Stimulated activated naive CD8-positive, alpha-beta T cell treated with anti-CD3 and anti-CD28 coated beads, Interleukin-15, Interleukin-2, amounts not matched to agents 100 ng/mL and 50 ng/mL, for 24 hours (primary cell): ENCODE measurements around the gene RFC2.
A peak's percentile ranks its signal among the peaks of the same experiment; 100 is the strongest.
"Not testable (repeated sequence)": the region's sequence is repeated elsewhere in the genome, so short reads cannot be mapped to it uniquely, and the experiment has no call there.

Experiments used
- H3K27ac Mint-ChIP-seq: one replicate; pipeline ENCODE4 v1.8.0; 2021; ENCODE audit warnings: mild to moderate bottlenecking, mixed read lengths
- H3K27me3 Mint-ChIP-seq: one replicate; pipeline ENCODE4 v1.8.0; 2021; ENCODE audit warnings: mixed read lengths
- H3K36me3 Mint-ChIP-seq: one replicate; pipeline ENCODE4 v1.8.0; 2021; ENCODE audit warnings: low read depth, mixed read lengths
- H3K4me1 Mint-ChIP-seq: one replicate; pipeline ENCODE4 v1.8.0; 2021; ENCODE audit warnings: low read depth, mixed read lengths
- H3K4me3 Mint-ChIP-seq: one replicate; pipeline ENCODE4 v1.8.0; 2021; ENCODE audit warnings: mild to moderate bottlenecking, mixed read lengths
- H3K9me3 Mint-ChIP-seq: one replicate; pipeline ENCODE4 v1.8.0; 2021; ENCODE audit warnings: mixed read lengths

RFC2 gene

DNA sequence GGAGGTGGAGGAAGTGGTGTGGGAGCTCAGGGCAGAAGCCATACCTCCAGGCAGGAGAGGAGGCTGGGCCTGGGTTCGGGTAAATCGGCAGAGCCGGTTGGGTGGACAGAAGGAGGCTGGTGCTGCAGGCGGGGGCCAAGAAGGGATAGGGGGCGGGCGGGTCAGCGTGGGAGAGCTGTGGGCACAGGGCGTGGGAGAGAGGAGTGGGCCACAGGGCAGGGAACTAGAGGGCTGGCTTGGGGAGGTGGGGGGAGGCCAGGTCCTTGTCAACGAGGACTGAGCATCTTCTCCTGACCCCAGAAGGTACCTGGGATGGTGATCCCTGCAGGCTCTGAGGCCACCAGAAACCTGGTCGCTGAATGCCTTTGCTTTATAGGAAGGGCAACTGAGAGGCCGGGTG is 32.5 kb downstream of the RFC2 start:
- no peaks in the 10 kb centered on the region for H3K27me3 Mint-ChIP-seq
- peaks cover 20% of the 10 kb centered on the region for H3K36me3 Mint-ChIP-seq
- no peak overlapping the region for H3K27ac Mint-ChIP-seq
- no peaks in the 10 kb centered on the region for H3K9me3 Mint-ChIP-seq
- peaks cover 20% of the 10 kb centered on the region for H3K4me1 Mint-ChIP-seq
- no peak overlapping the region for H3K4me3 Mint-ChIP-seq

GRCh38 chr7:74220229-74220628 is 34.0 kb downstream of the RFC2 start:
- Mint-ChIP-seq H3K36me3 (peaks cover 15% of the 10 kb centered on the region), H3K27me3 (no peaks in the 10 kb centered on the region), H3K4me1 (peaks cover 29% of the 10 kb centered on the region), H3K27ac (no peak overlapping the region), H3K9me3 (no peaks in the 10 kb centered on the region), H3K4me3 (no peak overlapping the region)

DNA sequence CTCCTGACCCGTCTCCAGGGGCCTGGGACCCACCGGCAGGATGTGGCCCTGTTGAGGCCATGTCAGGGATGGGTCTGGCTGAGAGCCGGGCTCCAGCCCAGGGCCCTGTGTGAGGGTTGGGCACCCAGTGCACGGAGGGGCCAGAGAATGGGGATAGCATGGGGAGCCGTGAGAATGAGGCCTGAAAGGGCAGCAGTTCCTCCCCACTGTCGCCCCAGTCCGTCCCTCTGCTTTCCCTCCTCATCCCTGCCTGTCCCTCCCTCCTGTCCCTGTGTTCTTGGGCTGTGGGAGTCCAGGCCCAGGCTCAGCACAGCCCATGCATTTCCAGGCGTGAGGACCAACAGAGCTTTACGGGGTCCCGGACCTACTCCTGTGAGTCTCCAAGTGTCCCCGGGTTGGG is 34.8 kb downstream of the RFC2 start:
- H3K36me3 Mint-ChIP-seq = peaks cover 13% of the 10 kb centered on the region
- H3K4me1 Mint-ChIP-seq = peaks cover 33% of the 10 kb centered on the region
- no peak overlapping the region for H3K27ac Mint-ChIP-seq
- H3K27me3 Mint-ChIP-seq = no peaks in the 10 kb centered on the region
- H3K4me3 Mint-ChIP-seq = no peak overlapping the region
- H3K9me3 Mint-ChIP-seq = no peaks in the 10 kb centered on the region

GRCh38 chr7:74218343-74218698 is 35.9 kb downstream of the RFC2 start:
- Mint-ChIP-seq H3K4me1 (peaks cover 33% of the 10 kb centered on the region), H3K27ac (peak overlapping the region; percentile 16), H3K9me3 (no peaks in the 10 kb centered on the region), H3K27me3 (no peaks in the 10 kb centered on the region), H3K4me3 (no peak overlapping the region), H3K36me3 (peaks cover 10% of the 10 kb centered on the region)

GRCh38 chr7:74217455-74218342 is 36.5 kb downstream of the RFC2 start:
- peak overlapping the region; percentile 72 for H3K27ac Mint-ChIP-seq
- H3K4me1 Mint-ChIP-seq = peaks cover 33% of the 10 kb centered on the region

GRCh38 chr7:74216361-74216761 is 37.8 kb downstream of the RFC2 start:
- H3K27me3 Mint-ChIP-seq = no peaks in the 10 kb centered on the region
- peaks cover 36% of the 10 kb centered on the region for H3K4me1 Mint-ChIP-seq
- no peak overlapping the region for H3K4me3 Mint-ChIP-seq
- H3K9me3 Mint-ChIP-seq = no peaks in the 10 kb centered on the region
- peaks cover 10% of the 10 kb centered on the region for H3K36me3 Mint-ChIP-seq
- H3K27ac Mint-ChIP-seq = peak overlapping the region; percentile 58

More at GRCh38 chr7:74217455-74218342, 36.5 kb downstream of the RFC2 start:
- Mint-ChIP-seq H3K9me3 (no peaks in the 10 kb centered on the region), H3K27me3 (no peaks in the 10 kb centered on the region), H3K4me3 (peak overlapping the region; percentile 20), H3K36me3 (peaks cover 10% of the 10 kb centered on the region)

GRCh38 chr7:74215921-74216320 is 38.3 kb downstream of the RFC2 start:
- Mint-ChIP-seq H3K4me1 (peaks cover 36% of the 10 kb centered on the region), H3K27ac (no peak overlapping the region), H3K4me3 (no peak overlapping the region), H3K36me3 (peaks cover 10% of the 10 kb centered on the region), H3K9me3 (no peaks in the 10 kb centered on the region), H3K27me3 (no peaks in the 10 kb centered on the region)

- no peaks in the 10 kb centered on the region for H3K9me3 Mint-ChIP-seq
- H3K4me3 Mint-ChIP-seq = no peak overlapping the region
- peaks cover 36% of the 10 kb centered on the region for H3K4me1 Mint-ChIP-seq
- peaks cover 10% of the 10 kb centered on the region for H3K36me3 Mint-ChIP-seq
- no peaks in the 10 kb centered on the region for H3K27me3 Mint-ChIP-seq
- H3K27ac Mint-ChIP-seq = no peak overlapping the region
These were observed 39.2 kb downstream of the RFC2 start for GRCh38 chr7:74214816-74215630.

DNA sequence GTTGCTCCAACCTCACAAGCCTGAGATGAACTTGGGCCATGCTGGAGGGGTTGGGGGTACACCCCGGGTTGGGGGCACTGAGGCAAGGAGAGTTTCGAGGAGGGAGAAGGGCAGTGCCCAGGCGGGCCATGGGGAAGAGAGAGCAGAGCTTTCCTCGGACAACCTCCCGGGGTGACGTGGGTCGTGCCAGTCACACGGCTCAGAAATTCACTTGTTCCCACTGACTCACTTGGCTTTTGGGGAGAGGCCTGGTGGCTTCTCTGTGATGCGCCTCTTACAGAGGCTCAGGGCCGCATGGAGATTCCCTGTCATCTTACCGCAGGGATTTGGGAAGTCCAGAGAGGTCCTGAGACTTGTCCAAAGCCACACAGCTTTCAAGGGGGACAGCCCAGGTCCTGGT is 41.5 kb downstream of the RFC2 start:
- Mint-ChIP-seq H3K27me3 (peaks cover 3% of the 10 kb centered on the region), H3K27ac (no peak overlapping the region), H3K4me1 (peaks cover 42% of the 10 kb centered on the region), H3K4me3 (peak overlapping the region; percentile 21), H3K36me3 (peaks cover 3% of the 10 kb centered on the region), H3K9me3 (no peaks in the 10 kb centered on the region)

DNA sequence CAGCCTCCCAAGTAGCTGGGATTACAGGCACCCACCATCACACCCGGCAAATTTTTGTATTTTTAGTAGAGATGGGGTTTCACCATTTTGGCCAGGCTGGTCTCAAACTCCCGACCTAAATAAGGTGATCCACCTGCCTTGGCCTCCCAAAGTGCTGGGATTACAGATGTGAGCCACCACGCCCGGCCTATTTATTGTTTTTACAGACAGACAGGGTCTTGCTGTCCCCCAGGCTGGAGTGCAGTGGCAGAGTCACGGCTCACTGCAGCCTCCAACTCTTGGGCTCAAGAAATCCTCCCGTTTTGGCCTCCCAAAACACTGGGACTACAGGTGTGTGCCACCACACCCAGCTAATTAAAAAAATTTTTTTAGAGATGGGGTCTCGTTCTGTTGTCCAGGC is 46.0 kb downstream of the RFC2 start:
- H3K36me3 Mint-ChIP-seq, H3K27ac Mint-ChIP-seq, H3K27me3 Mint-ChIP-seq, H3K9me3 Mint-ChIP-seq, H3K4me3 Mint-ChIP-seq: not testable (repeated sequence)
- H3K4me1 Mint-ChIP-seq = peaks cover 32% of the 10 kb centered on the region

GRCh38 chr7:74207586-74207985 is 46.6 kb downstream of the RFC2 start:
- Mint-ChIP-seq H3K4me3 (no peak overlapping the region), H3K27me3 (peaks cover 3% of the 10 kb centered on the region), H3K4me1 (peaks cover 38% of the 10 kb centered on the region), H3K9me3 (no peaks in the 10 kb centered on the region), H3K27ac (no peak overlapping the region), H3K36me3 (peaks cover 3% of the 10 kb centered on the region)

DNA sequence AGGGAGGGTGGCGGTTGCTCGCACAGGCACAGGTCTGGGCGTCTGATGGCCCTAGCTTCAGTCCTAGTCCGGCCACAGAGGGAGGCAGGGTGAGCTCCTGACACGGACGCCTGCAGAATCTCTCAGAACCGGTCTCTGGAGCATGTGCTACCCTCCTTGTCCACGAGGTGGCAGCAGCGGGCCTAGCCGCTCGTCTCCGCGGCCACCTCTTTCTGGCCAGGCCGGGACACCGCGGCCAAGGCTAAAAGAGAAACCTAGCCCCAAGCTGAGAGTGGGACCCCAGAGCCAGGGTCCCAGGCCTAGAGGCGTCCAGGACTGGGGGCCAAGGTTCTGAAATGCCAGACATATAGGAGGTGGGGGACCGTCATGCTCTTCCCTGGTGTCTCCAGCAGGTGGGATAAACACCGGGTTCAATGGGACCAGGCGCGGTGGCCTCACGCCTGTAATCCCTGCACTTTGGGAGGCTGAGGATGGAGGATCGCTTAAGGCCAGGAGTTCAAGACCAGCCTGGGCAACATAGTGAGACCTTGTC is 47.5 kb downstream of the RFC2 start:
- Mint-ChIP-seq H3K36me3 (peaks cover 4% of the 10 kb centered on the region), H3K27me3 (peaks cover 3% of the 10 kb centered on the region), H3K4me1 (peaks cover 37% of the 10 kb centered on the region), H3K9me3 (no peaks in the 10 kb centered on the region), H3K4me3 (no peak overlapping the region), H3K27ac (no peak overlapping the region)

DNA sequence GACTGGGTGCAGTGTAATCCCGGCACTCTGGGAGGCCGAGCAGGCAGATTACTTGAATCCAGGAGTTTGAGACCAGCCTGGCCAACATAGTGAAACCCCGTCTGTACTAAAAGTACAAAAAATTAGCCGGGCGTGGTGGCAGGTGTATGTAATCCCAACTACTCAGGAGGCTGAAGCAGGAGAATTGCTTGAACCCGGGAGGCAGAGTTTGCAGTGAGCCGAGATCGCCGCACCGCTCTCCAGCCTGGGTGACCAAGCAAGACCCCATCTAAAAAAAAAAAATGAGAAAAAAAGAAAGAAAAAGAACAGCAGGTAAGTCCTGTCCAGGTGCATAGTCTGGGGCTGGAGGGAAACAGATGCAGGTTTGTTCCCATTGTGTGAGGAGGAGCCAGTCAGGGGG is 48.1 kb downstream of the RFC2 start:
- not testable (repeated sequence) for H3K9me3 Mint-ChIP-seq, H3K4me3 Mint-ChIP-seq, H3K27ac Mint-ChIP-seq, H3K27me3 Mint-ChIP-seq, H3K36me3 Mint-ChIP-seq
- peaks cover 37% of the 10 kb centered on the region for H3K4me1 Mint-ChIP-seq

DNA sequence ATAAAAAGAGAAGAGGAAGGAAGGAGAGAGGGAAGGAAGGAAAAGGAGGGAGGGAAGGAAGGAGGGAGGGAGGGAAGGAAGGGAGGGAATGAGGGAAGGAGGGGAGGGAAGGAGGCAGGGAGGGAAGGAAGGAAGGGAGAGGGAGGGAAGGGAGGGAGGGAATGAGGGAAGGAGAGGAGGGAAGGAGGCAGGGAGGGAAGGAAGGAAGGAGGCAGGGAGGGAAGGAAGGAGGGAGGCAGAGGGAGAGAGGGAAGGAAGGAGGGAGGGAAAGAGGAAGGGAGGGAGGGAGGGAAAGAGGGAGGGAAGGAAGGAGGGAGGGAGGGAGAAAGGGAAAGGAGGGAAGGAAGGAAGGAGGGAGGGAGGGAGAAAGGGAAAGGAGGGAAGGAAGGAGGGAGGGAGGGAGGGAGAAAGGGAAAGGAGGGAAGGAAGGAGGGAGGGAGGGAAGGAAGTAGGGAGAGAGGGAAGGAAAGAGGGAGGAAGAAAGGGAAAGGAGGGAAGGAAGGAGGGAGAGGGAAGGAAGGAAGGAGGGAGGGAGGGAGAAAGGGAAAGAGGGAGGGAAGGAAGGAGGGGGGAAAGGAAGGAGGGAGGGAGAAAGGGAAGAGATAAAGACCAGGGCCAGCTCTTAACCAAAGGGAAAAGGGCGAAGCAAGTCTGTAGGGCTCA is 50.1 kb downstream of the RFC2 start:
- Mint-ChIP-seq H3K27ac (no peak overlapping the region), H3K4me1 (peaks cover 30% of the 10 kb centered on the region), H3K4me3 (no peak overlapping the region), H3K36me3 (peaks cover 4% of the 10 kb centered on the region), H3K27me3 (peaks cover 3% of the 10 kb centered on the region), H3K9me3 (no peaks in the 10 kb centered on the region)
